GM10266 (cell line): ENCODE data around the gene XYLB.
"Not testable (repeated sequence)": the region's sequence is repeated elsewhere in the genome, so short reads cannot be mapped to it uniquely, and the experiment has no call there.

Experiments
- DNase-seq: peaks from one replicate; pipeline ENCODE4 v3.0.0; 2012; ENCODE audit errors: extremely low spot score
- CTCF ChIP-seq: IDR thresholded peaks from 2 replicates; pipeline ENCODE4 v1.5.1; 2012; ENCODE audit warnings: mild to moderate bottlenecking, low read depth; ENCODE audit not compliant: control insufficient read depth, insufficient read depth; ENCODE audit errors: missing control alignments

The XYLB gene

GRCh38 chr3:38401246-38401962 is 54.8 kb downstream of the XYLB start:
- no peak for TF ChIP-seq CTCF
- DNase-seq: no peak

- DNase-seq: no peak
- no peak for TF ChIP-seq CTCF
Measured at GRCh38 chr3:38404286-38404685, 57.7 kb downstream of the XYLB start.

DNA sequence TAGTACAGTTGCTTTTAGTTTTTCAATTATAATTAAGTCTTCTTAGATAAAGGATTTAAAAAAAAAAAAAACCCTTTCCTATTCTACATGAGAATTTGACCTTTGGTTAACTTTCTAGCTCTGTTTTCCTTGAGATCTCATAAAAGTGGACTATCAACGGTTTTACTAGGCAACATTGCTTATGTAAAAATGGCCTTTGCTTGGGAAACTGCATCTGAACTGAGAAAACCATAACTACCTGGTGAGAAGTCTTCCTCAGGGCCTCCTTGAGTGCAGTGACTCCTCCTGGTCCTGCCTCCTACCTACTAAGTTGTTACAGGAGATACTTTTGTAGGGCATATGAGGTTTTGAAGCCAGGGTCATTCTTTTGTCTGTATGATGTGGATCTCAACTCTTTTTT is 65.0 kb downstream of the XYLB start:
- DNase-seq: no peak
- TF ChIP-seq CTCF: no peak

GRCh38 chr3:38420758-38421157 is 74.2 kb downstream of the XYLB start:
- not testable (repeated sequence) for DNase-seq

DNA sequence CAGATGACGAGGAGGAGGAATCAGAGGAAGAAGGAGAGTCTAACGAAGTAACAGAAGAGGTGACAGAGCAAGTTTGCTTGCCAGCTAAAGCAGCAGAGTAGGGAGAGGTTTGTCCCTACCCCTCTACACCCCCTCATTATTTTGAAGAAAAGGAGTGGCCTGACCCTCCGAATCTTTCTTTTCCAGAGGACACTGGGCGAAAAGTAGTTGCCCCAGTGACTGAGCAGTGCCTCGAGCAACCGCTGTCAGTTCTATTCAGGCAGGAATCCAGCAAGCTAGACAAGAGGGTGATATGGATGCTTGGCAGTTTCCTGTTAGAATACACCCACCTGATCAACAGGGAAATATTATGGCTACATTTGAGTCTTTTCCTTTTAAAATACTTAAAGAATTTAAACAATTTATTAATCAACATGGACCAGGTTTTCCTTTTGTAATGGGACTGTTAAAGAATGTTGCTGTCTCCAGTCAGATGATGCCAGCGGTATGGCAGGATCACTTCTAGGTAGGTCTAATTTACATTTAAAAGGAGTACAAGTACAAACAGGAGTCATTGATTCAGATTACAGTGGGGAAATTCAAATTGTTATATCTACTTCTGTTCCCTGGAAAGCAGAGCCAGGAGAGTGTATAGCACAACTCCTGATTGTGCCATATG is 75.2 kb downstream of the XYLB start:
- no peak for TF ChIP-seq CTCF
- no peak for DNase-seq

- DNase-seq: not testable (repeated sequence)
Measured at GRCh38 chr3:38426798-38427426, 80.3 kb downstream of the XYLB start.

GRCh38 chr3:38432871-38433658 is 86.5 kb downstream of the XYLB start:
- DNase-seq: not testable (repeated sequence)

- not testable (repeated sequence) for DNase-seq
Measured at GRCh38 chr3:38433661-38434060, 87.1 kb downstream of the XYLB start.

- not testable (repeated sequence) for DNase-seq
Measured at GRCh38 chr3:38438436-38439069, 92.0 kb downstream of the XYLB start.

GRCh38 chr3:38443205-38443604 is 96.6 kb downstream of the XYLB start:
- DNase-seq: not testable (repeated sequence)
